ENCODE measurements around the gene CFAP69. TPM values are rescaled to one million over a fixed set of nuclear protein-coding genes. Genes with fewer than 3 reads are reported as not detected.

The CFAP69 gene
- total and polyA plus RNA-seq, 2 experiments from 2014 or later: 4.9 to 7.9 TPM

DNA sequence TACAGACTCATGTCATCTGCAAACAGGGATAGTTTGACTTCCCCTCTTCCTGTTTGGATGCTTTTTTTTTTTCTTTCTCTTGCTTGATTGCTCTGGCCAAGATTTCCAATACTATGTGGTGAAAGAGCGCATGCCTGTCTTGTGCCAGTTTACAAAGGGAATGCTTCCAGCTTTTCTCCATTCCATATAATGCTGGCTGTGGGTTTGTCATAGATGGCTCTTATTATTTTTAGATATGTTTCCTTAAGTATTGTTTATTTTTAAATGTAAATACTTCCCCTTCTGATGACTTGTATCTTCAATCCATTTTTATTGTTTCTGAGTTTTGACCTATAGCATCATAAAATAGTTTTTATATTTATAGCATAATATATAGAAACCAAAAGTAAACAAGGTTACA lies 58.3 kb downstream of the CFAP69 start:
- DNase-seq (ENCODE audit: low spot score) (no peak), ATAC-seq (no peak)
- no peaks in the 10 kb centered on the region for H3K4me1 Mint-ChIP-seq
- no peak overlapping the region for H3K4me3 ChIP-seq
- no peaks in the 10 kb centered on the region for H3K4me1 ChIP-seq (ENCODE audit: insufficient read depth)
- no peaks in the 10 kb centered on the region for H3K36me3 ChIP-seq (ENCODE audit: insufficient read depth)
- H3K4me3 Mint-ChIP-seq: no peak overlapping the region
- H4K20me1 ChIP-seq (replicated peaks; ENCODE audit: insufficient read depth): no peaks in the 10 kb centered on the region
- H3F3A ChIP-seq (replicated peaks; ENCODE audit: low read depth): no peaks in the 10 kb centered on the region
- no peak overlapping the region for H3K27ac ChIP-seq (ENCODE audit: low read depth)
- no peaks in the 10 kb centered on the region for H3K79me2 ChIP-seq (replicated peaks; ENCODE audit: insufficient read depth)
- no peaks in the 10 kb centered on the region for H3K9me2 ChIP-seq (ENCODE audit: insufficient read depth)
- no peak overlapping the region for H3K27ac Mint-ChIP-seq
- no peaks in the 10 kb centered on the region for H3K27me3 ChIP-seq (ENCODE audit: insufficient read depth)
- no peak overlapping the region for H2AFZ ChIP-seq
- no peaks in the 10 kb centered on the region for H3K36me3 Mint-ChIP-seq (ENCODE audit: low read depth)
- H3K4me2 ChIP-seq: no peak overlapping the region
- H3K27me3 Mint-ChIP-seq (ENCODE audit: insufficient read depth, low read depth, poor library complexity): no peaks in the 10 kb centered on the region
- no peaks in the 10 kb centered on the region; the same call in 2 of the 3 replicates for H3K9me3 Mint-ChIP-seq
- TF ChIP-seq, protein P1, sequence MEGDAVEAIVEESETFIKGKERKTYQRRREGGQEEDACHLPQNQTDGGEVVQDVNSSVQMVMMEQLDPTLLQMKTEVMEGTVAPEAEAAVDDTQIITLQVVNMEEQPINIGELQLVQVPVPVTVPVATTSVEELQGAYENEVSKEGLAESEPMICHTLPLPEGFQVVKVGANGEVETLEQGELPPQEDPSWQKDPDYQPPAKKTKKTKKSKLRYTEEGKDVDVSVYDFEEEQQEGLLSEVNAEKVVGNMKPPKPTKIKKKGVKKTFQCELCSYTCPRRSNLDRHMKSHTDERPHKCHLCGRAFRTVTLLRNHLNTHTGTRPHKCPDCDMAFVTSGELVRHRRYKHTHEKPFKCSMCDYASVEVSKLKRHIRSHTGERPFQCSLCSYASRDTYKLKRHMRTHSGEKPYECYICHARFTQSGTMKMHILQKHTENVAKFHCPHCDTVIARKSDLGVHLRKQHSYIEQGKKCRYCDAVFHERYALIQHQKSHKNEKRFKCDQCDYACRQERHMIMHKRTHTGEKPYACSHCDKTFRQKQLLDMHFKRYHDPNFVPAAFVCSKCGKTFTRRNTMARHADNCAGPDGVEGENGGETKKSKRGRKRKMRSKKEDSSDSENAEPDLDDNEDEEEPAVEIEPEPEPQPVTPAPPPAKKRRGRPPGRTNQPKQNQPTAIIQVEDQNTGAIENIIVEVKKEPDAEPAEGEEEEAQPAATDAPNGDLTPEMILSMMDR (conservative IDR thresholded peaks at IDR 0.05; ENCODE audit: low read depth in 2 of 2): no peak
- TF ChIP-seq CREB1 (CRISPR knock-in tag; IDR thresholded peaks at IDR 0.05; ENCODE audit: low read depth) (no peak), ZNF114 (CRISPR knock-in tag; IDR thresholded peaks at IDR 0.05) (no peak), EZH2 (IDR thresholded peaks at IDR 0.05; ENCODE audit: low read depth, unreplicated experiment) (no peak), JUNB (IDR thresholded peaks at IDR 0.05; ENCODE audit: unreplicated experiment) (no peak), STAT1 (IDR thresholded peaks at IDR 0.05; ENCODE audit: unreplicated experiment) (no peak), ZNF462 (CRISPR knock-in tag; IDR thresholded peaks at IDR 0.05) (no peak), POLR2AphosphoS5 (IDR thresholded peaks at IDR 0.05; ENCODE audit: low read depth) (no peak), EZH2phosphoT487 (IDR thresholded peaks at IDR 0.05; ENCODE audit: unreplicated experiment) (no peak), NANOG (IDR thresholded peaks at IDR 0.05; ENCODE audit: borderline replicate concordance) (no peak), ZNF331 (CRISPR knock-in tag; IDR thresholded peaks at IDR 0.05; ENCODE audit: low read depth) (no peak)
- TF ChIP-seq, protein P2, sequence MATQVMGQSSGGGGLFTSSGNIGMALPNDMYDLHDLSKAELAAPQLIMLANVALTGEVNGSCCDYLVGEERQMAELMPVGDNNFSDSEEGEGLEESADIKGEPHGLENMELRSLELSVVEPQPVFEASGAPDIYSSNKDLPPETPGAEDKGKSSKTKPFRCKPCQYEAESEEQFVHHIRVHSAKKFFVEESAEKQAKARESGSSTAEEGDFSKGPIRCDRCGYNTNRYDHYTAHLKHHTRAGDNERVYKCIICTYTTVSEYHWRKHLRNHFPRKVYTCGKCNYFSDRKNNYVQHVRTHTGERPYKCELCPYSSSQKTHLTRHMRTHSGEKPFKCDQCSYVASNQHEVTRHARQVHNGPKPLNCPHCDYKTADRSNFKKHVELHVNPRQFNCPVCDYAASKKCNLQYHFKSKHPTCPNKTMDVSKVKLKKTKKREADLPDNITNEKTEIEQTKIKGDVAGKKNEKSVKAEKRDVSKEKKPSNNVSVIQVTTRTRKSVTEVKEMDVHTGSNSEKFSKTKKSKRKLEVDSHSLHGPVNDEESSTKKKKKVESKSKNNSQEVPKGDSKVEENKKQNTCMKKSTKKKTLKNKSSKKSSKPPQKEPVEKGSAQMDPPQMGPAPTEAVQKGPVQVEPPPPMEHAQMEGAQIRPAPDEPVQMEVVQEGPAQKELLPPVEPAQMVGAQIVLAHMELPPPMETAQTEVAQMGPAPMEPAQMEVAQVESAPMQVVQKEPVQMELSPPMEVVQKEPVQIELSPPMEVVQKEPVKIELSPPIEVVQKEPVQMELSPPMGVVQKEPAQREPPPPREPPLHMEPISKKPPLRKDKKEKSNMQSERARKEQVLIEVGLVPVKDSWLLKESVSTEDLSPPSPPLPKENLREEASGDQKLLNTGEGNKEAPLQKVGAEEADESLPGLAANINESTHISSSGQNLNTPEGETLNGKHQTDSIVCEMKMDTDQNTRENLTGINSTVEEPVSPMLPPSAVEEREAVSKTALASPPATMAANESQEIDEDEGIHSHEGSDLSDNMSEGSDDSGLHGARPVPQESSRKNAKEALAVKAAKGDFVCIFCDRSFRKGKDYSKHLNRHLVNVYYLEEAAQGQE (IDR thresholded peaks at IDR 0.05; ENCODE audit: unreplicated experiment): no peak
- TF ChIP-seq, protein P3, sequence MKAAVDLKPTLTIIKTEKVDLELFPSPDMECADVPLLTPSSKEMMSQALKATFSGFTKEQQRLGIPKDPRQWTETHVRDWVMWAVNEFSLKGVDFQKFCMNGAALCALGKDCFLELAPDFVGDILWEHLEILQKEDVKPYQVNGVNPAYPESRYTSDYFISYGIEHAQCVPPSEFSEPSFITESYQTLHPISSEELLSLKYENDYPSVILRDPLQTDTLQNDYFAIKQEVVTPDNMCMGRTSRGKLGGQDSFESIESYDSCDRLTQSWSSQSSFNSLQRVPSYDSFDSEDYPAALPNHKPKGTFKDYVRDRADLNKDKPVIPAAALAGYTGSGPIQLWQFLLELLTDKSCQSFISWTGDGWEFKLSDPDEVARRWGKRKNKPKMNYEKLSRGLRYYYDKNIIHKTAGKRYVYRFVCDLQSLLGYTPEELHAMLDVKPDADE (IDR thresholded peaks at IDR 0.05): no peak

Data from GM23338 (cell line).